Activated CD4-positive, CD25-positive, alpha-beta regulatory T cell treated with anti-CD3 and anti-CD28 coated beads, Interleukin-2, amount 50 U/mL, for 24 hours (primary cell): Measurements from ENCODE around the gene FAM114A1.
"Not testable (repeated sequence)": the region's sequence is repeated elsewhere in the genome, so short reads cannot be mapped to it uniquely, and the experiment has no call there.

Experiments used
- ATAC-seq, 2 donors: fragments of 150-1000 bp; cut with Tn5 transposase; one replicate each; pipeline ENCODE4 v1.10.0; 2021; ENCODE audit warnings: mild to moderate bottlenecking in 1 of 2, moderate library complexity in 1 of 2

Gene FAM114A1

GRCh38 chr4:38979081-38979480 lies 111.5 kb downstream of the FAM114A1 start:
- no peak for ATAC-seq

- ATAC-seq: no peak
Measured at GRCh38 chr4:38979511-38980230, 112.1 kb downstream of the FAM114A1 start.

GRCh38 chr4:38980903-38981676 lies 113.5 kb downstream of the FAM114A1 start:
- peak; percentile 68 to 78 for ATAC-seq

- no peak for ATAC-seq
Measured at GRCh38 chr4:38982361-38983095, 114.9 kb downstream of the FAM114A1 start.

GRCh38 chr4:38983291-38983690 lies 115.7 kb downstream of the FAM114A1 start:
- no peak for ATAC-seq

- ATAC-seq: no peak
Measured at GRCh38 chr4:38983787-38984598, 116.4 kb downstream of the FAM114A1 start.

GRCh38 chr4:38985410-38986100 lies 117.9 kb downstream of the FAM114A1 start:
- no peak for ATAC-seq

- ATAC-seq: no peak
Measured at GRCh38 chr4:38987491-38987890, 119.9 kb downstream of the FAM114A1 start.

- ATAC-seq: not testable (repeated sequence)
Measured at GRCh38 chr4:38988353-38988752, 120.7 kb downstream of the FAM114A1 start.

GRCh38 chr4:38989487-38989886 lies 121.9 kb downstream of the FAM114A1 start:
- ATAC-seq: no peak

GRCh38 chr4:38990241-38990640 lies 122.6 kb downstream of the FAM114A1 start:
- no peak for ATAC-seq

- ATAC-seq: no peak
Measured at GRCh38 chr4:38993683-38994082, 126.1 kb downstream of the FAM114A1 start.

- no peak for ATAC-seq
Measured at GRCh38 chr4:38994135-38994534, 126.5 kb downstream of the FAM114A1 start.
